HG02798 (cell line): ENCODE data around the gene L3MBTL1.

Experiments used
- ATAC-seq: cut with Tn5 transposase; IDR thresholded peaks from one replicate; pipeline ENCODE4 v1.9.1; 2021; ENCODE audit warnings: mild to moderate bottlenecking; ENCODE audit not compliant: unreplicated experiment, poor library complexity

Gene L3MBTL1

GRCh38 chr20:43550456-43550855, 43.0 kb downstream of the L3MBTL1 start:
- no peak for ATAC-seq

DNA sequence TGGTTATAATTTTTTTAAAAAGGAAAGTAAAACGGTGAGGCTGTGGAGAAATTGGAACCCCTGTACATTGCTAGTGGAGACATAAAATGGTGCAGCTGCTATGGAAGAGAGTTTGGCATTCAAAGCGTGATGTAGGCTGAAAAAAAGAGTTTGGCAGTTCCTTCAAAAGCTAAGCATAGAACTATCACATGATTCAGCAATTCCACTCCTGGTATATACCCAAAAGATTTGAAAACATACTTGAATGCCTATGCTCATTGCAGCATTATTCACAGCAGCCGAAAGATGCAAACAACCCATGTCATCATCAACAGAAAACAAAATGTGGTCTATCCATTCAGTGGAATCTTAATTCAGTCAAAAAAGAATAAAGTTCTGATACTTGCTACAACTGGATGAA, 46.9 kb downstream of the L3MBTL1 start:
- ATAC-seq, result no peak

- no peak for ATAC-seq
Observed at GRCh38 chr20:43558412-43559146, 51.1 kb downstream of the L3MBTL1 start, which contains the start of gene SGK2. TSS of gene SGK2 (plus strand) at chr20:43559027. CDS start at chr20:43566496, 7,469 bp downstream.

GRCh38 chr20:43559147-43559987, 51.9 kb downstream of the L3MBTL1 start:
- no peak for ATAC-seq

GRCh38 chr20:43560974-43561373, 53.5 kb downstream of the L3MBTL1 start:
- ATAC-seq, result no peak

DNA sequence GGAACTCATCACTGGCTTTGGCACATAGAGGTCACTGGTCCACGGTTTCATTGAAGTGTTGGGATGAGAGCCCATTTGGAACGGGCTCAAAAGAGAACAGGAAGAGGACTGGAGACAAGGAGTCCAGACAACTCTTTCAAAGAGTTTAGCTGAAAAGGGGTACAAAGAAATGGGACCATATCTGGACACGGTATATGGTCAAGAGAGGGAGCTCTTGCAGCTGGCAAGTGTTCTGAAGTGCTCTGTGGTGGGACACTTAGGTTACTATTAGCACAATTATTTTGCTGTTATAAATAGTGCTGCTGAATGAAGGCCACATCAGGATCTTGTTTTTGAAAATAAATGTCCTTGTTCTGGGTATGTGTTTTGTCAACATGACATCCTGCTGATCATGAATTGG, 55.9 kb downstream of the L3MBTL1 start:
- ATAC-seq, result no peak

- ATAC-seq, result no peak
Observed at GRCh38 chr20:43563991-43564390, 56.5 kb downstream of the L3MBTL1 start.

DNA sequence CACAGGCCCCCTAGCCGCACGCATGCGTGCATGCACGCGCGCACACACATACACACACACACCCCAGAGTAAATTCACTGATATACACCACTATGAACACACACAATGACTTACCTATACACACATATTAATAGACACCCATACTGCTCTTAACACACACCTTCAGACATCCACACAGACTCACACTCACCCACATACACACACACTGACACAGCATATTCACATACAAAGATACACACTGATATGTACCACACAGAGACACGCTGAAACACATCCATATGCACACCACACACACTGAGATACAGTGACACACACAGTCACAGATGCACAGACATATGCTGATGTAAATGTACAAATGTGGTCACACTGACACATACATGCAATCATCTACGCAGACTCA, 57.0 kb downstream of the L3MBTL1 start:
- no peak for ATAC-seq

- ATAC-seq, result no peak
Observed at GRCh38 chr20:43564993-43565757, 57.7 kb downstream of the L3MBTL1 start.

DNA sequence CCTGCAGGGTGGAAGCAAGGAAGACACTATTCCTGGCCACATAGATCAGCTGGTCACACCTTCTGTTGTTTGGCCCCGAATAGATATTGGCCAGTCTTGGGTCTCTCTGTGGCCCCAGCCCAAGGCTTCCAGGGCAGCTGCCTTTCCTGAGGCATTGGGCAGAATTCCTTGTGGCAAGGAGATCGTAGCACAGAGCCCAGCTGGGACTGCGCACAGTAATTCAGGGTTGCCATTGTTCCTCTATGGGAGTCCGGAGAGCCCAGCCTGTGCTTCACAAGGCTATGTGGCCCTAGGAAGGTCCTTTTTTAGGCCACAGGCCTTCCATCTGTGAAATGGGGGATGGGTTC, 58.2 kb downstream of the L3MBTL1 start:
- ATAC-seq, result no peak

GRCh38 chr20:43567477-43567876, 60.0 kb downstream of the L3MBTL1 start:
- ATAC-seq, result no peak

DNA sequence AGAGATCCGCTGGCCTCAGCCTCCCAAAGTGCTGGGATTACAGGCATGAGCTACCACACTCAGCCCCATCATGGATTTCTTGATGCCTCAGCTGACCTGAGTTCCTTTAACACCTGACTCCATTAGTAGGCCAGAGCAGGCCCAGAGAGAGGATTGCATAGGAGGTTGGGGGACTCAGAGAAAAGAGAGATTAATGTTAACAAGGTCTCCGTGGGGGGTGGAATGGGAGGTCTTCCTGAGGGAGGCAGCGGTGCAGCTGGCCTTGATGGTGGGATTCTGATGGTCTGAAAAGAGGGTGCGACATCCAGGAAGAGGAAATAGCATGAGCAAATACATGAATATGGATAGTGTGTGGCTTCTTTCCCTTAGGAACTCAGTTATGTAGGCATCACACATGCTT, 61.2 kb downstream of the L3MBTL1 start:
- no peak for ATAC-seq

GRCh38 chr20:43569282-43569681, 61.8 kb downstream of the L3MBTL1 start:
- no peak for ATAC-seq

DNA sequence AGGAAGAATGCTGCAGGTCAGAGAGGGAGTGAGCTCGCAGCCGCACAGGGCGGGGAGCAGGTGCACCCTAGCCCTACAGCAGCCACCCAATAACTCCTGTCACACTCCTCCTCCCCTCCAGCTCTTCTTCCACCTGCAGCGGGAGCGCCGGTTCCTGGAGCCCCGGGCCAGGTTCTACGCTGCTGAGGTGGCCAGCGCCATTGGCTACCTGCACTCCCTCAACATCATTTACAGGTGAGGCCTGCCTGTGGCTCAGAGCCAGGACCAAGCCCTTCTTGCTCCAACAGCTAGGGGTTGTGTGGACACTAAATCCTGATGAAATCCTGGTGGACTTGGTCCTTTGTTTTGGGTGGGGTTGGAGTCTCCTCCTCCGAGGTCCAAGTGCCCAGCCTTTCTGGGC, 63.0 kb downstream of the L3MBTL1 start:
- no peak for ATAC-seq

DNA sequence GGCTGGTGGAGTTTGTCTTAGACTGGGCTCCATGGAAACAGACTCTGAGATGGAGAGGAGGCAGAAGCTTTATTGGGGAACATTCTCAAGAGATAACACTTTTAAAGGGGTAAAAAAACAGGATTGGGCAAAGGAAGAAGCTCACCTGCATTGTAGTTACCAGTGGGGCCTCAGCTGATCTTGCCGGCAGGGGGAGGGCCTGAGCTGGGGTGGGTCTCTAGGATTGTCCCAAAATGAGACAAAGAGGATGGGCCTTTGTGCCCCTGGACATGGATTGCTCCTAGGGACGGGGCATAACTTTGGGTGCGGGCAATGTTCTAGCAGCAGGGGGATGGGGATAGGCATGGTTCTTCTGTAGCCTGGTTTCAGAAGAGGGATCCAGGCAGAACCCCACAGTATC, 63.8 kb downstream of the L3MBTL1 start:
- no peak for ATAC-seq

- ATAC-seq, result no peak
Observed at GRCh38 chr20:43571771-43572170, 64.3 kb downstream of the L3MBTL1 start.

GRCh38 chr20:43572891-43573290, 65.4 kb downstream of the L3MBTL1 start:
- no peak for ATAC-seq

DNA sequence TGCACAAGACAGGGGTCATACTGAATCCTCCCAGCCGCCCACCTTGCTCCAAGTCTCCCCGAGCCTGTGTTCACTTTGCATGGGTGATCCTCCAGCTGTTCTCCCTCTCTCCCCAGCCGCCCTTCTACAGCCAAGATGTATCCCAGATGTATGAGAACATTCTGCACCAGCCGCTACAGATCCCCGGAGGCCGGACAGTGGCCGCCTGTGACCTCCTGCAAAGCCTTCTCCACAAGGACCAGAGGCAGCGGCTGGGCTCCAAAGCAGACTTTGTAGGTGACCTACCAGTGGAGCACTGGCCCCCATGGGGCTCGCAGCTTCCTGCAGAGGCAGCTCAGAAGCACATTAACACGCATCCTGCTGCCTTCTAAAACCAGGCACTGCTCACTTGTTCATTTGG, 68.6 kb downstream of the L3MBTL1 start:
- no peak for ATAC-seq

DNA sequence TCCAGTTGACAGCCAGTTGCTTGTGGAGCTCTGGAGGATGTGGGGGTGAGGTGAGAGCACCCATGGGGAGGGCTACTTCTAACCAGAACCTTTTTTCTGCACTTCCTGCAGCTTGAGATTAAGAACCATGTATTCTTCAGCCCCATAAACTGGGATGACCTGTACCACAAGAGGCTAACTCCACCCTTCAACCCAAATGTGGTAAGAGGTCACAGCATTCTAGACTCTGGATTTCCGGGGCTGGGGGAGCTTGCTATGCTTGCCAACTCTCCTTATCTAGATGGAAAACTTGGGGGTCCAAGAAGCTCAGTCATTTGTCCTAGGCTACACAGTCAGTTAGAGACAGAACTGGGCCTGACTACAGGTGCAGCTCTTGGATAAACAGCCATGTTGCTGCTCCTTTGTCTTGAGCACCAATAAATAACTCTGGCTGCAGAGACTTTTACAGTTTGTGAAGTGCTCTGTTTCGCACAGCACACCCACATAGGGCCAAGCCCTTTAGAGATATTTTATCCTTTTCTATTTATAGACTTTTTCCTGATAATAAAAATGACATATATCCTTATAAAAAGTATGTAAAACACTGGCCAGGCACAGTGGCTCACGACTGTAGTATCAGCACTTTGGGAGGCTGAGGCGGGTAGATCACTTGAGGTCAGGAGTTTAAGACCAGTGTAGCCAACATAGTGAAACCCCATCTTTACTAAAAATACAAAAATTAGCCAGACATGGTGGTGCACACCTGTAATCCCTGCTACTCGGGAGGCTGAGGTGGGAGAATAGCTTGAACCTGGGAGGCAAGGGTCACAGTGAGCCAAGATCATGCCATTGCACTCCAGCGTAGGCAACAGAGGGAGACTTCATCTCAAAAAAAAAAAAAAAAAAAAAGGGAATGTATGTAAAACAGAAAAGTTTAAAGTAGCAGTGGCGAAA, 72.6 kb downstream of the L3MBTL1 start:
- ATAC-seq, result no peak
